ENCODE data around the gene SSBP3.

GRCh38 chr1:54415533-54415932 is 9.3 kb upstream of the SSBP3 start:
- TF ChIP-seq EZH2phosphoT487 (IDR thresholded peaks at IDR 0.05; ENCODE audit: unreplicated experiment): no peak
- no peak for TF ChIP-seq POLR2AphosphoS5 (IDR thresholded peaks at IDR 0.05; ENCODE audit: low read depth)
- no peak for TF ChIP-seq CTCF (conservative IDR thresholded peaks at IDR 0.05; ENCODE audit: low read depth in 2 of 2)
- TF ChIP-seq EZH2 (IDR thresholded peaks at IDR 0.05; ENCODE audit: low read depth, unreplicated experiment): no peak
- no peak for TF ChIP-seq ZNF331 (CRISPR knock-in tag; IDR thresholded peaks at IDR 0.05; ENCODE audit: low read depth)
- TF ChIP-seq JUNB (IDR thresholded peaks at IDR 0.05; ENCODE audit: unreplicated experiment): no peak
- TF ChIP-seq REST (IDR thresholded peaks at IDR 0.05; ENCODE audit: unreplicated experiment): no peak
- no peak for TF ChIP-seq CREB1 (CRISPR knock-in tag; IDR thresholded peaks at IDR 0.05; ENCODE audit: low read depth)
- no peak for TF ChIP-seq NANOG (IDR thresholded peaks at IDR 0.05; ENCODE audit: borderline replicate concordance)
